IPS DF 4.7 (cell line): Measurements from ENCODE around the gene S100A5.
"Not testable (repeated sequence)": the region's sequence is repeated elsewhere in the genome, so short reads cannot be mapped to it uniquely, and the experiment has no call there.

Experiments used
- DNase-seq: peaks from one replicate; pipeline ENCODE4 v3.0.0-alpha.2; 2013; ENCODE audit warnings: low spot score; ENCODE audit errors: extremely low read depth

S100A5 gene

DNA sequence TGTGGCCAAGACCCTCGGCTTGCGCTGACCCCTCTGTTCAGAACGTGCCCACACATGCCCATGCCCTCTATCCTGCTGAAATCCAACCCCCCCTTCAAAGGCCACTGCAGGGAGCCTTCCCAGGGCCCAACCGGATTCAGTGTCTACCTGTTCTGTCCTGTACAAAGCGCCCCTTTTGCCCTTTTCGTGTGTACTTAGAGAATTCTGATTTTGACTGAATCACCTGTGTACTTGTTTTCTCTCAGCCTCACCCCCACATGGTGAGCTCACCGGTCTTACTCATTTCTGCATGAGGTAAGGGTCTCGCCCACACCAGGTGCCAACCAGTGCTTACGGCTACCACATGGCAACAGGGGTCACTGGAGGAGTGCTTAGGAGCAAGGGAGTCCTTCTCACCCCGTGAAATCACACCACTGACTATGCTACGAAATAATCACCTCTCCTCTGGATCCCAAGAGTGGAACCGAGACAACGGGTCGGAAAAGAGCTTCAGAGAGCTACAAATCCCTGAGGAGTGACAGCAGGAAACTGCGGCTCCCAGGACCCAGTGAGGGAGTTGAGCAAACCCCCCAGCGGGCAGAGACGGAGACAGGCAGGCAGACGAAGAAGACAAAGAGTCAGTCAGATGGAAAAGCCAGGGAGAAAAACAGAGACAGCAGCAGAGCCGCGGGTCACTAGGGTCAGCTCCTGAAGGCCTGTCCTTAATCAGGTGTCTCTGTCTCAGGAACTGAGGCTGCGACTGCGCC, 27.1 kb upstream of the S100A5 start:
- no peak for DNase-seq

GRCh38 chr1:153566414-153567371, 26.0 kb upstream of the S100A5 start:
- DNase-seq: no peak

- no peak for DNase-seq
Measured at GRCh38 chr1:153565529-153566374, 25.0 kb upstream of the S100A5 start, which contains the start of gene S100A2. TSS of gene S100A2 (minus strand) at chr1:153565844. CDS start at chr1:153563877, 1,967 bp downstream.

DNA sequence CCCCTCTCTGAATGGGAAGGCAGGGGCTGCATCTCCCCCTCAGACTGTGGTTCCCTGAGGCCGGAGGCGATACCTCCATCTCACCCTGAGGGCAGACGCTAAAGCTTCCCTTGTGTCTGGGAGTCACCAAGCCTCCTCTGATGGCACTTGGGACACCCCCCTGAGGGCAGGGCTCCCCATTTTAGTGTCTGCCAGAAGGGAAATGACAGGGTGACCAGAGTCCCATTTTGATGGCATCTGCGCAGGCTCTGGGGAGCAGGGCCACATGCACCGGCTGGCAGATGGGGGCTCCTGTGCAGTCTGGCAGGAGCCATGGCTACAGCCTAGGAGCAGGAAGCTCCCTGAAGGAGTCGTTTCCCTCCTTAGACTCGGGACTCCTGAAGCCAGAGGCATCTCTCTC, 23.3 kb upstream of the S100A5 start:
- DNase-seq: no peak

- DNase-seq: no peak
Measured at GRCh38 chr1:153563483-153563901, 22.8 kb upstream of the S100A5 start.

DNA sequence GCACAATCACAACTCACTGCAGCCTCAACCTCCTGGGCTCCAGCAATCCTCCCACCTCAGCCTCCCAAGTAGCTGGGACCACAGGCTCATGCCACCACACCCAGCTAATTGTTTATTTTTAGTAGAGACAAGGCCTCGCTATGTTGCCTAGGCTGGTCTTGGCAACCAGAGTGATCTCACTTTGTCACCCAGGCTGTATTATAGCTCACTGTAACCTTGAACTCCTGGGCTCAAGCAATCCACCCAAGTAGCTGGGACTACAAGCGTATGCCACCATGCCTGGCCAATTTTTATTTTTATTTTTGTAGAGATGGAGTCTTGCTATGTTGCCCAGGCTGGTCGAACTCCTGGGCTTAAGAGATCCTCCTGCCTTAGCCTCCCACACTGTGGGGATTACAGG, 21.3 kb upstream of the S100A5 start:
- DNase-seq: not testable (repeated sequence)

GRCh38 chr1:153561466-153561985, 20.8 kb upstream of the S100A5 start:
- no peak for DNase-seq

DNA sequence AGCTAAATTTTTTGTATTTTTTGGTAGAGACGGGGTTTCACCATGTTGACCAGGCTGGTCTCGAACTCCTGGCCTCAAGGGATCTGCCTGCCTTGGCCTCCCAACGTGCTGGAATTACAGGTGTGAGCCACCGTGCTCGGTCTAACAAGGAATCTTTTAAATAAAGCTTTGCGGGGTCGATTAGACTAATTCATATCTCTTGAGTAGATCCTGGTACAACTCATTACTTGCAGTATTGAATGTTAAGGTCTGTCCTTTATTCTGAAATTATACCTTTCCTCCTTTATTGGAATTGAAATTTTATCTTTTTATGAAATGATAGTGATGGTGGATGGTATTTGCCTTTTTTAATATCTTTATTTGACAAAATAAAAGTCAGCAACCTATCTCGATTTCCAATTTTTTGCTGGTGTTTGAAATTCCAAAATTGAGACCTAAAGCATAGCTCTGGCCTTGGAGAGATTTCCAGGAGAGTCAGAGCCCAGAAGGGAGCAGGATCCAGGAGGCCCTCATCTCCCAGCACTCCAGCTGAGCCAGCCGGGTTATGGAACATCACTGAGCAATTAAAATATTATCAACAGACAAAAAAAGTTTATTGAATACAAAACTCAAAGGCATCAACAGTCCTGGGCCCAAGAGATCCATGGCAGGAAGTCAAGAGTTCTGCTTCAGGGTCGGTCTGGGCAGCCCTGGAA, 20.2 kb upstream of the S100A5 start:
- no peak for DNase-seq

DNA sequence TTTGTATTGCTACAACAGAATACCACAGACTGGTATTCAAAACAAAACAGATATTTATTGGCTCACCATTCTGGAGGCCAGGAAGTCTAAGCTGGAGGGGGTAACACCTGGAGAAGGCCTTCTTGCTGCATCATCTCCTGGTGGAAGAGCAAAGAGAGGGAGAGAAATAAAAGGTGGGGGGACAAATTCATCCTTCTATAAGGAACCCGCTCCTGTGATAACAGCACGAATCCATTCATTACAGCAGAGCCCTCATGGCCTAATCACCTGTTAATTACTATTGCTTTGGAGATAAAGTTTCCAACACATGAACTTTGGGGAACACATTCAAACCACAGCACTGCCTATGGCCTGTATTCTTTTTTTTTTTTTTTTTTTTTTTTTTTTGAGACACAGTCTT, 19.5 kb upstream of the S100A5 start:
- no peak for DNase-seq

DNA sequence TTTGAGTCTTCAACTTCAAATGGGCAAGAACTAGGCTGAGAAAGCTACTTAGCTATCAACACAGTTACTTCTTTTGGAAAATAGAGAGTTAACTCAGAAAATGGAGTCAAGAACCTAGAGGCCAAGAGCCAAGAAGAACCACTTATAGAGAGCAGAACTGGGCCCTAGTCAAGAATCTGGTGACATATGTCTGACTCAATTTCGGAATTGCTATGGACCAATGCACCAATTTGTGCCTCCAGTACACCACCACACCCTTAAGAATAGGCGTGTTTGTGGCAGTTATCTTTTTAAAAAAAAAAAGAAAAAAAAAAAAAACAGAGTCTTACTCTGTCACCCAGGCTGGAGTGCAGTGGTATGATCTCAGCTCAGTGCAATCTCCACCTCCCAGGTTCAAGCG, 17.1 kb upstream of the S100A5 start:
- no peak for DNase-seq

DNA sequence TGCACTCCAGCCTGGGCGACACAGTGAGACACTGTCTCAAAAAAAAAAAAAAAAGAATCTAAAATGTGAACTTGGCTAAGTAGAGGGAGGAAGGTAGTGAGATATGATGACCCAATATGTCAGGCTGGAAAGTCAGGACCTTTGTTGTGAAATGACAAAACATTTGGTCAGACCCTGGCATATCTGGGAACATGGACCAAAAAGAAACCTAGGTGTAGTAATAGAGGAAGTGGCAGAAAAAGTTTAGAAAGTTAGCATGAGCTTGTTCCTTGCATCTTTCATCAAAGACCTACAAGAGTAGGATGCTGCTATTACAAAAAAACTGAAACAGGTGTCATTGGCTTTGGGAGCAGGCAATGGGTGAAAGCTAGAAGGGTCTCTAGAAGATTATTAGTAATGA, 15.6 kb upstream of the S100A5 start:
- DNase-seq: no peak

GRCh38 chr1:153553830-153554541, 13.3 kb upstream of the S100A5 start:
- no peak for DNase-seq

DNA sequence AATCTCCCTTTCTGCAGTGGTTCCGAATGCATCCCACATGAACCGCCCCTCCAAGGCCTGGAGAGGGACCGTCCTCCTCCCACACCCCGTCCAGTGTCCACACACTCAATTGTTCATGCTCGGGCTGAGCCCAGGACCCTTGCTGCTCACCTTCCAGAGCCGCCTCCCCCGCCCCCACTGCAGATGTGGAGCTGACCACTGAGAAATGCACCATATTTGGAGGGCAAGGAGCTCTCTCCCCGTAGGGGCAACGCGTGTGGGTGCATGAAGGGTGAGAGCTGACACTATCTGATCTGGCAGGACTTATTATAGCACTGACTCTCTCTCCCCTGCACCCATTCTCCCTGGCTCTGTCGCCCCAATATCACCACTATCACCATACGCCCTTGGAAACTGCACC, 12.4 kb upstream of the S100A5 start:
- no peak for DNase-seq

GRCh38 chr1:153552335-153552734, 11.6 kb upstream of the S100A5 start:
- no peak for DNase-seq

GRCh38 chr1:153550827-153551500, 10.2 kb upstream of the S100A5 start:
- no peak for DNase-seq

- no peak for DNase-seq
Measured at GRCh38 chr1:153550398-153550758, 9.6 kb upstream of the S100A5 start.

DNA sequence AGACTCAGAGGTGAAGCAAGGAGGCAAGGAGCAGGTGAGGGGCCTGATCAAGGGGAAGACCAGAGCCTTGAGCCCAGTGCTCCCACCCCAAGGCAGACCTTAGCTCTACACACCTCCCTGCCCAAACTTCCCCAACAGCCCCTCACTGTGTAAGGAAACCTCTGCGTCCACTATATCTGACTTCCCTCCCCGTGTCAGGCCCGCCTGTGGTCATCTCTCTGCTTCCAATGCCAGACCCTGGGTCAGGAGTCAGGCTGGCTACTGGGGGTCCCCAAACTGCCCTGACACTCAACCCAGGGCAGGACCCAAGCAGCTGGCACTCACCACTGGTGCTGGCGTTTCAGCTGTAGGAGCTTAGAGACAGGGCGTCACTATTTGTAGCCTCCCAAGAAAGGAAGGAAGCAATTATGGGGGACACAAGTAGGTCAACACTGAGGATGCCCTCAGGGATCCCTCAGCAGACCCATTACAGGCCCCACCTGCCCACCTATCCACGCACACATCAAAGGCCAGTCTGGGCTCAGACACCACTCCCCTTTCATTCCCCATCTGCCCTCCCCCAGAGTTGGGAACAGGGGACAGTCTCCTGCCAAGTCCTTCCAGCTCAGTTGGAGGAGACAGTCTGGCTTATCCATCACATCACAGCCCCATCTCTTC, 9.1 kb upstream of the S100A5 start:
- DNase-seq: no peak

DNA sequence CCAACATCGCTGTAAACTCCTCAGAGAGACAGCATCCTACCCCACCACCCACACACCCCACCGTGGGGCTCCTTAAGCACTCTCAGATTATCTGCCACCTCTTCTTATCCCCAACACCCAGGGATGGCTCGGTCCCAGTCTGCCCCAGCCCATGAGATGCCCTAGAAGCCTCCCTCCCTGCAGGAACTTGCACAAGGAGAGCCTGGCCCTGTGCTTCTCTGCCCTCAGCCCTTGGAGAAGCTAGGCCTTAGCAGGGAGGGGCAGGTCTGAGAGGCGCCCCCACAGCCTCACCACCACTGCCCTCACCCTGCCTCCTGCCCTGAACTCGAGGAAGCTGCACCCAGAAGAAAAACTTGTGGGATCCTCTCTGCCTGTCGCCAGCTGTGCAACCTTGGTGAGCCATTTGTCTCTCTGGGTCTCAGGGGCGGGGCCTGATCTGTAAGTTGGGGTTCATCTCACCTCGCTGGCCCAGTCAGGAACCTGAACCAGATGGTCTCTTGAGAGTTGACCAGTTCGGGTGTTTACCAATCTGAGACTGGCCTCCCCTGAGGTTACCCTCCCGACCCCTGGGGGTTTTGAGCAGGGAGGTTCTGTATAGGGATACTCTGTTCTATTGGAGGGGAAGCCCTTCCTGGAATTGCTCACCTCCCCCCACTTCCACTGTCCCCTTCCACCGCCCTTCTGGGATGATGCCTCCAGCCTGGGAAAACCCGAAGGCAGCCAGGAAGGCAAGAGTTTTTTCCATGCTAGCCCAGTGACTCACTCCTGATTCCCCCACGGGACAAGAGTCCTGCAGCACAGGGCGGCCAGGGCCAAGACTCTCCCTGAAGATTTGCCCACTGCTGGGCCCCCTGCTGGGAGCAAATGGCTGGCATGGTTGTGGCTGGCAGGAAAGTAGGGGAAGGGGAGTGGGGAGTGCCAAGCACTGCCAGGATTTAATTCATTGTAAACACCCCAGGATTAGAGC, 8.3 kb upstream of the S100A5 start, which contains the start of gene S100A3:
Gene S100A3, minus strand, starts transcription at position 537 of the 967 bp plus-strand sequence. CDS start 773 bp downstream, outside the sequence.
- no peak for DNase-seq
